HG03103 (cell line): ENCODE results near the gene SPNS2.
"Not testable (repeated sequence)": the region's sequence is repeated elsewhere in the genome, so short reads cannot be mapped to it uniquely, and the experiment has no call there.

Source experiments
- ATAC-seq: cut with Tn5 transposase; IDR thresholded peaks from one replicate; pipeline ENCODE4 v1.9.1; 2021; ENCODE audit warnings: low read depth; ENCODE audit not compliant: unreplicated experiment

SPNS2 gene

GRCh38 chr17:4562015-4562969 lies 63.6 kb downstream of the SPNS2 start:
- no peak for ATAC-seq

- ATAC-seq = no peak
Measured at GRCh38 chr17:4565209-4566141, 66.8 kb downstream of the SPNS2 start.

GRCh38 chr17:4566785-4567184 lies 68.1 kb downstream of the SPNS2 start:
- no peak for ATAC-seq

- ATAC-seq = no peak
Measured at GRCh38 chr17:4569591-4569990, 70.9 kb downstream of the SPNS2 start.

GRCh38 chr17:4572131-4572530 lies 73.5 kb downstream of the SPNS2 start:
- ATAC-seq = no peak

GRCh38 chr17:4573115-4573514 lies 74.4 kb downstream of the SPNS2 start:
- ATAC-seq = no peak

GRCh38 chr17:4573669-4574068 lies 75.0 kb downstream of the SPNS2 start:
- ATAC-seq = no peak

- ATAC-seq = no peak
Measured at GRCh38 chr17:4574448-4575045, 75.9 kb downstream of the SPNS2 start.

GRCh38 chr17:4576161-4576558 lies 77.5 kb downstream of the SPNS2 start:
- ATAC-seq = no peak

GRCh38 chr17:4576729-4577322 lies 78.1 kb downstream of the SPNS2 start:
- no peak for ATAC-seq

- ATAC-seq = no peak
Measured at GRCh38 chr17:4577386-4577993, 78.8 kb downstream of the SPNS2 start.

- not testable (repeated sequence) for ATAC-seq
Measured at GRCh38 chr17:4578349-4578748, 79.7 kb downstream of the SPNS2 start.

GRCh38 chr17:4579678-4580077 lies 81.0 kb downstream of the SPNS2 start:
- ATAC-seq = no peak

GRCh38 chr17:4580291-4580690 lies 81.6 kb downstream of the SPNS2 start:
- no peak for ATAC-seq

GRCh38 chr17:4582101-4582501 lies 83.4 kb downstream of the SPNS2 start:
- ATAC-seq = no peak

- ATAC-seq = no peak
Measured at GRCh38 chr17:4582691-4583090, 84.0 kb downstream of the SPNS2 start.

GRCh38 chr17:4583206-4583605 lies 84.5 kb downstream of the SPNS2 start:
- no peak for ATAC-seq

- ATAC-seq = no peak
Measured at GRCh38 chr17:4583782-4584100, 85.1 kb downstream of the SPNS2 start.

- ATAC-seq = no peak
Measured at GRCh38 chr17:4584101-4584916, 85.6 kb downstream of the SPNS2 start, which contains the start of gene SMTNL2. Gene SMTNL2 (plus strand): TSS chr17:4584529. CDS start chr17:4584606, 77 bp downstream.
